ENCODE data around the gene SLC25A21.
A peak's percentile ranks its signal among the peaks of the same experiment; 100 is the strongest.

DNA sequence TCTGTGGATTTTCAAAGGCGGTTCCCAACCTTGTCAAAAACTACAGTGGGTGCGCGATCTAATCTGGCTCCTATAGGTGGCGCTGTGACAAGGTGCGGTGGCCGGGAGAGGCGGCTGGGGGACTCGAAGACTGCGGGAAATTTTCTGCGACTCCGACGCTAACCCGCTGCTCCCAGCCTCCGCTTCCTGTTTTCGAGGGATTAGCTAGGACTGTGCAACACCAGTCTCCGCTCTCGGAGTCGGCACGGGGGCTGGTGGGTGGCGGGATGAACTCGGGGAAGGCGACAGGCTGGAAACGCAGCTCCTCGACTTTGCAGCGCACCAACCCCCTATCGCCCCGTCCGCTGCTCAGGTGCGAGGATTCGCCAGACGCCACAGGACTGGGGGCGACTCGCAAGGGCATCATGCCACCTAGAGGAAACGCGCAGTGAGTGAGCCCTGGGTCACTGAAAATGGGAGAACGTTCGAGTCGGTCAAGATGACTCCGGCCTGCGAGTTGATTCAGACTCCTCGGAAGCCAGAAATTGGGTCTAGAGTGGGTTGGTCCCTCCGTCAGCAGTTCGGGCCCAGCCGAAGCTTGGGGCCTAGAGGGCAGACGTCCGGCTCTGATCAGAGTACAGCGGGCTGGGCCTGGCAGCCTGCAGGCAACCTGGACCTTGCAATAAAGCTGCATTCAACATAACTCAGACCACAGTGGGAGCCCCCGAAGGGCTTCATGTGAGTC is 516.3 kb downstream of the SLC25A21 start:
- TF ChIP-seq POLR2AphosphoS5 (IDR thresholded peaks at IDR 0.05; ENCODE audit: low read depth, low read length) (no peak), CTCF (IDR thresholded peaks at IDR 0.05) (peak; percentile 61), SIN3A (IDR thresholded peaks at IDR 0.05; ENCODE audit: borderline replicate concordance, insufficient read depth, low read depth, low read length) (no peak), TCF7L2 (IDR thresholded peaks at IDR 0.05; ENCODE audit: low read depth, low read length) (no peak)
- TF ChIP-seq, protein P1, sequence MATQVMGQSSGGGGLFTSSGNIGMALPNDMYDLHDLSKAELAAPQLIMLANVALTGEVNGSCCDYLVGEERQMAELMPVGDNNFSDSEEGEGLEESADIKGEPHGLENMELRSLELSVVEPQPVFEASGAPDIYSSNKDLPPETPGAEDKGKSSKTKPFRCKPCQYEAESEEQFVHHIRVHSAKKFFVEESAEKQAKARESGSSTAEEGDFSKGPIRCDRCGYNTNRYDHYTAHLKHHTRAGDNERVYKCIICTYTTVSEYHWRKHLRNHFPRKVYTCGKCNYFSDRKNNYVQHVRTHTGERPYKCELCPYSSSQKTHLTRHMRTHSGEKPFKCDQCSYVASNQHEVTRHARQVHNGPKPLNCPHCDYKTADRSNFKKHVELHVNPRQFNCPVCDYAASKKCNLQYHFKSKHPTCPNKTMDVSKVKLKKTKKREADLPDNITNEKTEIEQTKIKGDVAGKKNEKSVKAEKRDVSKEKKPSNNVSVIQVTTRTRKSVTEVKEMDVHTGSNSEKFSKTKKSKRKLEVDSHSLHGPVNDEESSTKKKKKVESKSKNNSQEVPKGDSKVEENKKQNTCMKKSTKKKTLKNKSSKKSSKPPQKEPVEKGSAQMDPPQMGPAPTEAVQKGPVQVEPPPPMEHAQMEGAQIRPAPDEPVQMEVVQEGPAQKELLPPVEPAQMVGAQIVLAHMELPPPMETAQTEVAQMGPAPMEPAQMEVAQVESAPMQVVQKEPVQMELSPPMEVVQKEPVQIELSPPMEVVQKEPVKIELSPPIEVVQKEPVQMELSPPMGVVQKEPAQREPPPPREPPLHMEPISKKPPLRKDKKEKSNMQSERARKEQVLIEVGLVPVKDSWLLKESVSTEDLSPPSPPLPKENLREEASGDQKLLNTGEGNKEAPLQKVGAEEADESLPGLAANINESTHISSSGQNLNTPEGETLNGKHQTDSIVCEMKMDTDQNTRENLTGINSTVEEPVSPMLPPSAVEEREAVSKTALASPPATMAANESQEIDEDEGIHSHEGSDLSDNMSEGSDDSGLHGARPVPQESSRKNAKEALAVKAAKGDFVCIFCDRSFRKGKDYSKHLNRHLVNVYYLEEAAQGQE (IDR thresholded peaks at IDR 0.05; ENCODE audit: insufficient read depth in 1 of 2, low read depth in 2 of 2, low read length in 1 of 2) = no peak
